Measurements from ENCODE around the gene XXYLT1.

The XXYLT1 gene

DNA sequence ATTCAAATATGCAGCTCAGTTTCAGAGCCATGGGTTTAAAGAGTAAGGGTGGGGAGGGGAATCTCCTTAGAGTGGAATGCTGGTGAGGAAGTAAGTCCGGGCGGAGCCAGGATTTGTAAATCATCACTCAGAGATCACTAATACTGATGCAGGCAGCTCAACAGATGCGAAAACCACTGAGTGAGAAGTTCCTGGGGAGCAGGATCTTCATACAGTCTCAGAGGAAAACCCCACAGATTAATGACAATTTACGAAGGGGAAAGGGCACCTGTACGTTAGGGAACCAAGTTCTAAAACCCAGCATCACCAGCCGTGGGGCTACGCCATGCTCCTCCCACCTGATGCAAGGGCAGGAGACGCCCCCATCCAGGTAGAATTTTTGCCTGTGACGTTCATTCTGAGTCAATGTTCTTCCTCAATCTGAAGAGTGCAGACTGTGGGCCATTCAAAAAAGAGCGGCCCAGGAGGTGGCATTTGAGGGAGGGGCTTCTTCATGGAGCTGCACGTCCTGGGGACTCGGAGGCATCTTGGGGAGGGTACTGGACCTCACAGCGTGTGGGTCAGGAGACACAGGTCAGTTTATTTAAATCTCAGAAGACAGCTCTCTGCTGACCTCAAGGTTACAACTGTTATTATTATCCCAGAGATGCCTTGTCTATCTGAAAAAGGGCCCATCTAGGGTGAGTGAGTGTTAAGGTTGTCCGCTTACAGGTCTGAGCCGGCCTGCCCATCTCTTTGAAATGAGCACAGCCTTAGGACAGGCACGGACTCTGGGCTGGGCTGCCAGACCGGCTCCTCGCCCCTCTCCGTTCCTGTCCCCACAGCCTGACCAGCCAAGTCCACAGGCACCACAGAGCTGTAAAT, 228.0 kb downstream of the XXYLT1 start:
- Histone ChIP-seq H3K36me3 (ENCODE audit: insufficient read depth) (no peaks in the 10 kb centered on the region), H2AFZ (ENCODE audit: low read depth) (no peak overlapping the region)

DNA sequence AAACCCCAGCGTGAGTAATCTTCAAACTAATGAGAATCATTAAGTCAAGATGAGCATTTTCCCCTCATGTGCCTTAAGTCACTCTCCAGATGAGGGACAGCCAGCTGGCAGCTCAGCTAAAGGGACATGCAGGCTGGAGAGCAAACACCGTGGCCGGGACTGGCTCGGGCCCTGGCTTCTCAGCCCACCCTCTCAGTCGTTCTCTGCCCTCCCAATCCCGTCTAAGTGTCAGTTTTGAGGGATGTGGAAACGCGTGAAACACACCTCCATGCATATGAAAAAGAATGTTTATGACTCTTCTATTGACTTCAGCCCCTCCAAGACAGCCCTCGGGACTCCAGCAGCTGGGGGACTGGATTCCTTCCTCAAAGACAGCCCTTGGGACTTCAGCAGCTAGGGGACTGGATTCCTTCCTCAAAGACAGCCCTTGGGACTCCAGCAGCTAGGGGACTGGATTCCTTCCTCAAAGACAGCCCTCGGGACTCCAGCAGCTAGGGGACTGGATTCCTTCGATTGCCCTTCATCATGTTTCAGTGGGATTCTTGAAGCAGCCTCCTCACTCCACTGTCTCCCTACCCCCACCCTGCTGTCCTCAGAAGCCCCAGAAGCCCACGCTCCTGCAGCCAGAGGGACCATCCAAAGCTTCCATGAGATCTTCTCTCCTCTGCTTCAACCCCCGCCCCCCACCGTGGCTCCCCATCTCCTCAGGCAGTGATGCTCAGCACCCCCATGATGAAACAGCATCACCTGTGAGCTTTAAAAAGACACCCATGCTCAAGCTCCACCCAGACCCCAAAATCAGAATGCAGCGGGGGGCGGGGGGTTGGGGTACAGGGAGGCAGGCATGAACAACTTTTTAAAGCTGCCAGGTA, 228.9 kb downstream of the XXYLT1 start:
- H3K9ac ChIP-seq = no peak overlapping the region

More for the DNA sequence above, 228.0 kb downstream of the XXYLT1 start:
- H4K20me1 ChIP-seq (ENCODE audit: insufficient read depth) = no peaks in the 10 kb centered on the region
- no peak overlapping the region for H3K9ac ChIP-seq
- H3K27me3 ChIP-seq (ENCODE audit: insufficient read depth, low read depth) = no peaks in the 10 kb centered on the region
- no peak overlapping the region for H3K4me2 ChIP-seq
- no peak overlapping the region for H3K4me3 ChIP-seq (IDR thresholded peaks at IDR 0.05; ENCODE audit: insufficient read depth, low read depth, low read length)
- H3K27ac ChIP-seq = no peak overlapping the region
- no peaks in the 10 kb centered on the region for H3K4me1 ChIP-seq (ENCODE audit: low read depth, poor library complexity, severe bottlenecking)
- TF ChIP-seq, protein P1, sequence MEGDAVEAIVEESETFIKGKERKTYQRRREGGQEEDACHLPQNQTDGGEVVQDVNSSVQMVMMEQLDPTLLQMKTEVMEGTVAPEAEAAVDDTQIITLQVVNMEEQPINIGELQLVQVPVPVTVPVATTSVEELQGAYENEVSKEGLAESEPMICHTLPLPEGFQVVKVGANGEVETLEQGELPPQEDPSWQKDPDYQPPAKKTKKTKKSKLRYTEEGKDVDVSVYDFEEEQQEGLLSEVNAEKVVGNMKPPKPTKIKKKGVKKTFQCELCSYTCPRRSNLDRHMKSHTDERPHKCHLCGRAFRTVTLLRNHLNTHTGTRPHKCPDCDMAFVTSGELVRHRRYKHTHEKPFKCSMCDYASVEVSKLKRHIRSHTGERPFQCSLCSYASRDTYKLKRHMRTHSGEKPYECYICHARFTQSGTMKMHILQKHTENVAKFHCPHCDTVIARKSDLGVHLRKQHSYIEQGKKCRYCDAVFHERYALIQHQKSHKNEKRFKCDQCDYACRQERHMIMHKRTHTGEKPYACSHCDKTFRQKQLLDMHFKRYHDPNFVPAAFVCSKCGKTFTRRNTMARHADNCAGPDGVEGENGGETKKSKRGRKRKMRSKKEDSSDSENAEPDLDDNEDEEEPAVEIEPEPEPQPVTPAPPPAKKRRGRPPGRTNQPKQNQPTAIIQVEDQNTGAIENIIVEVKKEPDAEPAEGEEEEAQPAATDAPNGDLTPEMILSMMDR (conservative IDR thresholded peaks at IDR 0.05; ENCODE audit: low read depth, low read length) = no peak
- no peaks in the 10 kb centered on the region for H3K79me2 ChIP-seq (ENCODE audit: insufficient read depth, low read depth)

GRCh38 chr3:195040773-195041520, 230.0 kb downstream of the XXYLT1 start:
- Histone ChIP-seq H3K36me3 (ENCODE audit: insufficient read depth) (no peaks in the 10 kb centered on the region), H3K79me2 (ENCODE audit: insufficient read depth, low read depth) (no peaks in the 10 kb centered on the region), H3K4me2 (no peak overlapping the region), H2AFZ (ENCODE audit: low read depth) (no peak overlapping the region), H3K27me3 (ENCODE audit: insufficient read depth, low read depth) (no peaks in the 10 kb centered on the region), H3K4me3 (IDR thresholded peaks at IDR 0.05; ENCODE audit: insufficient read depth, low read depth, low read length) (no peak overlapping the region), H3K27ac (no peak overlapping the region), H3K4me1 (ENCODE audit: low read depth, poor library complexity, severe bottlenecking) (no peaks in the 10 kb centered on the region), H3K9ac (no peak overlapping the region), H4K20me1 (ENCODE audit: insufficient read depth) (no peaks in the 10 kb centered on the region)
- TF ChIP-seq, protein P1 (conservative IDR thresholded peaks at IDR 0.05; ENCODE audit: low read depth, low read length) = no peak

More for the DNA sequence above, 228.9 kb downstream of the XXYLT1 start:
- no peak overlapping the region for H3K27ac ChIP-seq
- no peaks in the 10 kb centered on the region for H3K27me3 ChIP-seq (ENCODE audit: insufficient read depth, low read depth)
- TF ChIP-seq, protein P1 (conservative IDR thresholded peaks at IDR 0.05; ENCODE audit: low read depth, low read length) = no peak
- H3K79me2 ChIP-seq (ENCODE audit: insufficient read depth, low read depth) = no peaks in the 10 kb centered on the region
- no peak overlapping the region for H2AFZ ChIP-seq (ENCODE audit: low read depth)
- H3K4me3 ChIP-seq (IDR thresholded peaks at IDR 0.05; ENCODE audit: insufficient read depth, low read depth, low read length) = no peak overlapping the region
- H3K4me1 ChIP-seq (ENCODE audit: low read depth, poor library complexity, severe bottlenecking) = no peaks in the 10 kb centered on the region
- no peaks in the 10 kb centered on the region for H3K36me3 ChIP-seq (ENCODE audit: insufficient read depth)
- H3K4me2 ChIP-seq = no peak overlapping the region
- no peaks in the 10 kb centered on the region for H4K20me1 ChIP-seq (ENCODE audit: insufficient read depth)

GRCh38 chr3:195040094-195040493, 230.9 kb downstream of the XXYLT1 start:
- Histone ChIP-seq H4K20me1 (ENCODE audit: insufficient read depth) (no peaks in the 10 kb centered on the region), H3K27me3 (ENCODE audit: insufficient read depth, low read depth) (no peaks in the 10 kb centered on the region), H3K4me2 (no peak overlapping the region), H3K36me3 (ENCODE audit: insufficient read depth) (no peaks in the 10 kb centered on the region), H3K9ac (no peak overlapping the region), H3K79me2 (ENCODE audit: insufficient read depth, low read depth) (no peaks in the 10 kb centered on the region), H3K4me3 (IDR thresholded peaks at IDR 0.05; ENCODE audit: insufficient read depth, low read depth, low read length) (no peak overlapping the region), H3K27ac (no peak overlapping the region), H3K4me1 (ENCODE audit: low read depth, poor library complexity, severe bottlenecking) (no peaks in the 10 kb centered on the region), H2AFZ (ENCODE audit: low read depth) (no peak overlapping the region)
- TF ChIP-seq, protein P1 (conservative IDR thresholded peaks at IDR 0.05; ENCODE audit: low read depth, low read length) = no peak
